Uterus (tissue), 2 donors: ENCODE measurements around the gene CA4.

Source experiments
- CTCF ChIP-seq, 4 experiments: fragments of 200-600 bp in 2 of 4; fragments of 450-650 bp in 2 of 4; sonication (generic) in 2 of 4; IDR thresholded peaks; one replicate each; pipeline ENCODE4 v1.5.1; 2016 to 2019; ENCODE audit warnings: antibody characterized with exemption in 4 of 4, mild to moderate bottlenecking in 2 of 4, moderate library complexity in 1 of 4
- POLR2A ChIP-seq, 2 donors: fragments of 450-650 bp; IDR thresholded peaks; one replicate each; pipeline ENCODE4 v1.6.1; 2016; ENCODE audit warnings: antibody characterized with exemption in 2 of 2, mild to moderate bottlenecking in 1 of 2, moderate library complexity in 1 of 2

GRCh38 chr17:60137731-60138130, 12.0 kb upstream of the CA4 start:
- TF ChIP-seq POLR2A (IDR thresholded peaks at IDR 0.05) (no peak), CTCF (IDR thresholded peaks at IDR 0.05) (no peak)
